ENCODE data around the gene MAGI2. TPM values are rescaled to one million over a fixed set of nuclear protein-coding genes. Genes with fewer than 3 reads are reported as not detected.
"Not testable (repeated sequence)": the region's sequence is repeated elsewhere in the genome, so short reads cannot be mapped to it uniquely, and the experiment has no call there.

MAGI2 gene
- total RNA-seq, 2 experiments from 2014 or later: 0.14 to 0.31 TPM

GRCh38 chr7:79458796-79459195, 5.3 kb upstream of the MAGI2 start:
- Mint-ChIP-seq H3K27ac (no peak overlapping the region), H3K36me3 (no peaks in the 10 kb centered on the region), H3K4me3 (no peak overlapping the region), H3K9me3 (no peaks in the 10 kb centered on the region), H3K27me3 (peaks cover 25% of the 10 kb centered on the region), H3K4me1 (peaks cover 7% of the 10 kb centered on the region)
- DNase-seq: no peak

- H3K4me3 Mint-ChIP-seq: no peak overlapping the region
- peaks cover 59% of the 10 kb centered on the region for H3K27me3 Mint-ChIP-seq
- H3K9me3 Mint-ChIP-seq: no peaks in the 10 kb centered on the region
- H3K36me3 Mint-ChIP-seq: peaks cover 1% of the 10 kb centered on the region
- H3K4me1 Mint-ChIP-seq: peaks cover 22% of the 10 kb centered on the region
- no peak for DNase-seq
- H3K27ac Mint-ChIP-seq: no peak overlapping the region
Measured at GRCh38 chr7:79455173-79455790, 1.8 kb upstream of the MAGI2 start.

- H3K27ac Mint-ChIP-seq: no peak overlapping the region
- peaks cover 1% of the 10 kb centered on the region for H3K36me3 Mint-ChIP-seq
- peak overlapping the region; percentile 81 for H3K4me3 Mint-ChIP-seq
- H3K27me3 Mint-ChIP-seq: peaks cover 59% of the 10 kb centered on the region
- no peaks in the 10 kb centered on the region for H3K9me3 Mint-ChIP-seq
- peaks cover 22% of the 10 kb centered on the region for H3K4me1 Mint-ChIP-seq
- DNase-seq: peak; percentile 1
Measured at GRCh38 chr7:79454361-79454960, 994 bp upstream of the MAGI2 start.

- Mint-ChIP-seq H3K9me3 (no peaks in the 10 kb centered on the region), H3K27ac (peak overlapping the region; percentile 32), H3K36me3 (peaks cover 1% of the 10 kb centered on the region), H3K27me3 (peaks cover 63% of the 10 kb centered on the region), H3K4me3 (peak overlapping the region; percentile 81), H3K4me1 (peaks cover 22% of the 10 kb centered on the region)
- no peak for DNase-seq
Measured at GRCh38 chr7:79453266-79453557, 255 bp downstream of the MAGI2 start.

- DNase-seq: peak; percentile 4
- Mint-ChIP-seq H3K27me3 (peaks cover 61% of the 10 kb centered on the region), H3K4me3 (peak overlapping the region; percentile 81), H3K27ac (peak overlapping the region; percentile 72), H3K4me1 (peaks cover 22% of the 10 kb centered on the region), H3K36me3 (peaks cover 1% of the 10 kb centered on the region), H3K9me3 (no peaks in the 10 kb centered on the region)
Measured at GRCh38 chr7:79452495-79453265, 787 bp downstream of the MAGI2 start.

- peak; percentile 44 for DNase-seq
- Mint-ChIP-seq H3K9me3 (no peaks in the 10 kb centered on the region), H3K27me3 (peaks cover 56% of the 10 kb centered on the region), H3K4me3 (peak overlapping the region; percentile 81), H3K27ac (peak overlapping the region; percentile 26), H3K36me3 (peaks cover 1% of the 10 kb centered on the region), H3K4me1 (peaks cover 22% of the 10 kb centered on the region)
Measured at GRCh38 chr7:79452032-79452494, 1.4 kb downstream of the MAGI2 start.

- Mint-ChIP-seq H3K27me3 (peaks cover 56% of the 10 kb centered on the region), H3K27ac (no peak overlapping the region), H3K36me3 (peaks cover 1% of the 10 kb centered on the region), H3K4me3 (peak overlapping the region; percentile 81), H3K4me1 (peaks cover 22% of the 10 kb centered on the region), H3K9me3 (no peaks in the 10 kb centered on the region)
- no peak for DNase-seq
Measured at GRCh38 chr7:79451580-79451979, 1.9 kb downstream of the MAGI2 start.

- not testable (repeated sequence) for DNase-seq, H3K27ac Mint-ChIP-seq, H3K4me3 Mint-ChIP-seq, H3K27me3 Mint-ChIP-seq, H3K4me1 Mint-ChIP-seq, H3K9me3 Mint-ChIP-seq, H3K36me3 Mint-ChIP-seq
Measured at GRCh38 chr7:79442766-79443165, 10.7 kb downstream of the MAGI2 start.

GRCh38 chr7:79436378-79436777, 17.1 kb downstream of the MAGI2 start:
- Mint-ChIP-seq H3K27me3 (peaks cover 8% of the 10 kb centered on the region), H3K9me3 (no peaks in the 10 kb centered on the region), H3K27ac (no peak overlapping the region), H3K4me3 (no peak overlapping the region), H3K36me3 (no peaks in the 10 kb centered on the region), H3K4me1 (no peaks in the 10 kb centered on the region)
- no peak for DNase-seq

GRCh38 chr7:79434867-79435266, 18.6 kb downstream of the MAGI2 start:
- peaks cover 8% of the 10 kb centered on the region for H3K27me3 Mint-ChIP-seq
- no peaks in the 10 kb centered on the region for H3K4me1 Mint-ChIP-seq
- H3K4me3 Mint-ChIP-seq: no peak overlapping the region
- H3K9me3 Mint-ChIP-seq: no peaks in the 10 kb centered on the region
- DNase-seq: no peak
- H3K36me3 Mint-ChIP-seq: no peaks in the 10 kb centered on the region
- H3K27ac Mint-ChIP-seq: no peak overlapping the region

GRCh38 chr7:79434098-79434497, 19.4 kb downstream of the MAGI2 start:
- H3K27me3 Mint-ChIP-seq: peaks cover 8% of the 10 kb centered on the region
- H3K27ac Mint-ChIP-seq: no peak overlapping the region
- no peak overlapping the region for H3K4me3 Mint-ChIP-seq
- DNase-seq: no peak
- no peaks in the 10 kb centered on the region for H3K36me3 Mint-ChIP-seq
- no peaks in the 10 kb centered on the region for H3K9me3 Mint-ChIP-seq
- H3K4me1 Mint-ChIP-seq: no peaks in the 10 kb centered on the region

GRCh38 chr7:79430391-79430790, 23.1 kb downstream of the MAGI2 start:
- Mint-ChIP-seq H3K36me3 (no peaks in the 10 kb centered on the region), H3K4me1 (no peaks in the 10 kb centered on the region)

GRCh38 chr7:79425665-79426064, 27.8 kb downstream of the MAGI2 start:
- no peak overlapping the region for H3K4me3 Mint-ChIP-seq
- DNase-seq: no peak
- no peak overlapping the region for H3K27ac Mint-ChIP-seq
- H3K4me1 Mint-ChIP-seq: no peaks in the 10 kb centered on the region
- H3K36me3 Mint-ChIP-seq: no peaks in the 10 kb centered on the region
- peaks cover 4% of the 10 kb centered on the region for H3K27me3 Mint-ChIP-seq
- H3K9me3 Mint-ChIP-seq: no peaks in the 10 kb centered on the region

More at GRCh38 chr7:79430391-79430790, 23.1 kb downstream of the MAGI2 start:
- no peak for DNase-seq
- H3K4me3 Mint-ChIP-seq: no peak overlapping the region
- no peak overlapping the region for H3K27ac Mint-ChIP-seq
- H3K27me3 Mint-ChIP-seq: peaks cover 8% of the 10 kb centered on the region
- no peaks in the 10 kb centered on the region for H3K9me3 Mint-ChIP-seq

GRCh38 chr7:79421751-79422150, 31.7 kb downstream of the MAGI2 start:
- Mint-ChIP-seq H3K4me3 (no peak overlapping the region), H3K4me1 (no peaks in the 10 kb centered on the region), H3K9me3 (no peaks in the 10 kb centered on the region), H3K36me3 (no peaks in the 10 kb centered on the region), H3K27ac (no peak overlapping the region), H3K27me3 (no peaks in the 10 kb centered on the region)
- no peak for DNase-seq

- Mint-ChIP-seq H3K4me3 (no peak overlapping the region), H3K9me3 (no peaks in the 10 kb centered on the region), H3K27ac (no peak overlapping the region), H3K4me1 (no peaks in the 10 kb centered on the region), H3K36me3 (no peaks in the 10 kb centered on the region), H3K27me3 (no peaks in the 10 kb centered on the region)
- no peak for DNase-seq
Measured at GRCh38 chr7:79420464-79420863, 33.0 kb downstream of the MAGI2 start.

All from activated naive CD8-positive, alpha-beta T cell treated with anti-CD3 and anti-CD28 coated beads for 36 hours (primary cell).